ENCODE measurements around the gene EFCAB5. TPM values are rescaled to one million over a fixed set of nuclear protein-coding genes. Genes with fewer than 3 reads are reported as not detected.
"Not testable (repeated sequence)": the region's sequence is repeated elsewhere in the genome, so short reads cannot be mapped to it uniquely, and the experiment has no call there.

EFCAB5 gene
- total RNA-seq, 1 donor, result 0.36 TPM

DNA sequence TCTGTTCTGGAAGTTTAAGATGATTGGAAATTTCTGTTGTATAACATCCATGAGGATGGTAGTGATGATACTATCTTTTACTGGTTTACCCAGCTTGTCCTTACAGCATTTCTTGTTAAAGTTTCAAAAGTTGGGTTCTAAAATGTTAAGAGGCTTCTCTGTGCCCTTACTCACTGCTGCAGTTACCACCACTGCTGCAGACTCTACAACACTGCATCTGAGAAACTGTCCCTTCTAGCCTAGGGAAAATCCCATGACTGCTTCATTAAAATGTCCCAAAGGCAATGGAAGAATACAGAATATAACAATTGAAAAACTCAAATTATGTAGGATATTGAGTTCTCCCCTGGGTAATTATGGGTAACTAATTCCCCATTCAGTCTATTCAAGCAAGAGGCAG is 171.4 kb downstream of the EFCAB5 start:
- no peak overlapping the region for H3K4me3 ChIP-seq (ENCODE audit: low read depth, low read length)
- DNase-seq (ENCODE audit: low read depth), result no peak
- TF ChIP-seq, protein P1, sequence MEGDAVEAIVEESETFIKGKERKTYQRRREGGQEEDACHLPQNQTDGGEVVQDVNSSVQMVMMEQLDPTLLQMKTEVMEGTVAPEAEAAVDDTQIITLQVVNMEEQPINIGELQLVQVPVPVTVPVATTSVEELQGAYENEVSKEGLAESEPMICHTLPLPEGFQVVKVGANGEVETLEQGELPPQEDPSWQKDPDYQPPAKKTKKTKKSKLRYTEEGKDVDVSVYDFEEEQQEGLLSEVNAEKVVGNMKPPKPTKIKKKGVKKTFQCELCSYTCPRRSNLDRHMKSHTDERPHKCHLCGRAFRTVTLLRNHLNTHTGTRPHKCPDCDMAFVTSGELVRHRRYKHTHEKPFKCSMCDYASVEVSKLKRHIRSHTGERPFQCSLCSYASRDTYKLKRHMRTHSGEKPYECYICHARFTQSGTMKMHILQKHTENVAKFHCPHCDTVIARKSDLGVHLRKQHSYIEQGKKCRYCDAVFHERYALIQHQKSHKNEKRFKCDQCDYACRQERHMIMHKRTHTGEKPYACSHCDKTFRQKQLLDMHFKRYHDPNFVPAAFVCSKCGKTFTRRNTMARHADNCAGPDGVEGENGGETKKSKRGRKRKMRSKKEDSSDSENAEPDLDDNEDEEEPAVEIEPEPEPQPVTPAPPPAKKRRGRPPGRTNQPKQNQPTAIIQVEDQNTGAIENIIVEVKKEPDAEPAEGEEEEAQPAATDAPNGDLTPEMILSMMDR (IDR thresholded peaks at IDR 0.05; ENCODE audit: insufficient read depth, low read length), result no peak

GRCh38 chr17:30113213-30113612 is 171.8 kb downstream of the EFCAB5 start:
- H3K4me3 ChIP-seq (ENCODE audit: low read depth, low read length), result no peak overlapping the region
- TF ChIP-seq, protein P1 (IDR thresholded peaks at IDR 0.05; ENCODE audit: insufficient read depth, low read length), result no peak
- DNase-seq (ENCODE audit: low read depth), result peak; percentile 23

DNA sequence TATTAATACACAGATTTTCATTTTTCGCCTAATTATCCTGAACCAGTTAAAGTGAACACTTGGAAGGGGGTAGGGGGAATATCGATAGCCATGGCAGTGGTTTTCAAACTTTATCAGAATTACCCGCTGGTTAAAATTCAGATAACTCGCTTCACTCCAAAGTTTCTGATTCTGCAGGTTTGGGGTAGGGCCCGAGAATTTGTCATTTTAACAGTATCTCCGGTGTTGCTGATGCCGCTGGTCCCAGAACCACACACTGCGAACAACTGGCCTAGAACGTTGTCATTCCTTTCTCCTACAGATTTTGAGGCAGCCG is 174.9 kb downstream of the EFCAB5 start:
- TF ChIP-seq, protein P1 (IDR thresholded peaks at IDR 0.05; ENCODE audit: insufficient read depth, low read length), result no peak
- peak overlapping the region; percentile 94 for H3K4me3 ChIP-seq (ENCODE audit: low read depth, low read length)
- DNase-seq (ENCODE audit: low read depth), result no peak

DNA sequence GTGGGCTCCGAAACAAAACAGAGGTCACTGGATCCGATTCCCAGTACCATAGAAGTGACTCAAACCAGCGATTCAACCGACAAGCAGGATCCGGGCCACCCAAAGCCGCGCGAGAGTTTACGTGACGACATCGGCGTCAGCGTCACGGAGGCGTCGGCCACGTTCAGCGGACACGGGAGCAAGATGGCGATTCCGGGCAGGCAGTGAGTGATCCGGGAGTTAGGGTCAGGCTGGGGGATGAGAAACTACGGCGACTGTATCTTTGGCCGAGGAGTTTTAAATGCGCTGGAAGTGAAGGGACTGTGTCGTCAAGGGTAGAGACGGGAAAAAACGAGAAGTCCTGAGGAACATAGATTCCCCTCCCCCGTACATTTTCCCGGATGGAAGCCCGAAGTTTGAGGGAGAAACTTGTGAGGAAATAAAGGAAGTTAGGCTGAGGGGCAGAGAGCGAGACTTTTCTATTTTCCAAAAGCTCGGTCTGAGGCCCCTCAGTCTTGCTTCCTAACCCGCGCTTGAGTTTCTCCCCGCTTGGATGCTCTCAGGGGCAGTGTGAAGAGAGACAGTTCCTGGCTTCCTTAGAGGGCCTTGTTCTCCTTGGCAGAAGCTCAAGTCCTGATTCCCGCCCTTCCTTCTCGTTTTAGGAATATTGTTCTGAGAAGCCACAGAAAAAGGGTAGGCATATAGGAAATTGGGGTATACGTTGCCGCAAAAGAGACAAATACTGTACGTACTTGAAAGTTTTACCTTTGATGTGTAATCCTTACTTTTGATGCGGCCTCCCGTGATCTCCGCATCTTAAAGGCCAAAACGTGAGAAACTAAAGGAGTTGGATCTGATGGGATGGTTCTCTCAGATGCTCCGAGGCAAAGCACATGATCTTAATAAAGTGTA is 175.5 kb downstream of the EFCAB5 start, which contains the start of gene NSRP1:
TSS of gene NSRP1 (plus strand) at position 156 of the 891 bp plus-strand sequence. CDS start at position 184, 28 bp downstream.
- H3K4me3 ChIP-seq (ENCODE audit: low read depth, low read length), result peak within 1 kb of the TSS; percentile 94
- TF ChIP-seq, protein P1 (IDR thresholded peaks at IDR 0.05; ENCODE audit: insufficient read depth, low read length), result no peak
- DNase-seq (ENCODE audit: low read depth), result peak; percentile 96

GRCh38 chr17:30117675-30118081 is 176.2 kb downstream of the EFCAB5 start:
- DNase-seq (ENCODE audit: low read depth), result peak; percentile 42
- peak overlapping the region; percentile 94 for H3K4me3 ChIP-seq (ENCODE audit: low read depth, low read length)
- TF ChIP-seq, protein P1 (IDR thresholded peaks at IDR 0.05; ENCODE audit: insufficient read depth, low read length), result no peak

DNA sequence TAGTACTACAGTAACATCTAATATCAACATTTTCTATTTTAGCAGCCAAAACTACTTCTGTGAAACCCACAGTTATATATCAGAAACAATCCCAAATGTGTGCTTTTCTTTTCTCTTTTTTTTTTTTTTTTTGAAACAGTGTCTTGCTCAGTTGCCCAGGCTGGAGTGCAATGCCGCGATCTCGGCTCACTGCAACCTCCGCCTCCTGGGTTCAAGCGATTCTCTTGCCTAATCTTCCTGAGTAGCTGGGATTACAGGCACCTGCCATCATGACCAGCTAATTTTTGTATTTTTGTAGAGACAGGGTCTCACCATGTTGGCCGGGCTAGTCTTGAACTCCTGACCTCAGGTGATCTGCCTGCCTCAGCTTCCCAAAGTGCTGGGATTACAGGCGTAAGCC is 177.2 kb downstream of the EFCAB5 start:
- H3K4me3 ChIP-seq (ENCODE audit: low read depth, low read length); DNase-seq (ENCODE audit: low read depth): not testable (repeated sequence)

DNA sequence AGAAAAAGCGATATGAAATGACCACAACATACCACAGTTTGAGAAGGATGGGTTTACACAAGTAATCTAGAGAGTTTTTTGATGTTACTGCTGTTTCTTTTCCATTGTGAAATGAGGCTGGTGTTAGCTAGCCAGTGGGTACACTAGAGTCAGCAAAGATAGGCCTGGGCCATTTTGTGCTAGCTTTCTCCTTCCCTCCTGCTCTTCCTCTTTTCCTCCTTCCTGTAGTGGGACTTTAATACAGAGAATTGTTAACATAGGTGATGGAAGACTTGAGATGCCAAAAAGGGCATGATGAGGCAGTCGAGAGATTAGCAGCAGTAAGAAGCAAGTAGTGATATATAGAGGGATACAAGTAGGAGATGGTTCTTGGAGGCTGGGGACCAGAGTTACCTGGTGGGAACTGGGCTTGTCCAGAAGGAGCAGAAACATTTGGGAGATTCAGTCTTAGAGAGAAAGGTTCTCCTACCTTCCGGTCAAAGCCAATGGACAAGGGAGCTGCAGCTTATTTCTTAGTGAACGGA is 182.9 kb downstream of the EFCAB5 start:
- DNase-seq (ENCODE audit: low read depth), result no peak
- TF ChIP-seq, protein P1 (IDR thresholded peaks at IDR 0.05; ENCODE audit: insufficient read depth, low read length), result no peak
- no peak overlapping the region for H3K4me3 ChIP-seq (ENCODE audit: low read depth, low read length)

All from fibroblast of the aortic adventitia (primary cell).